ENCODE measurements around the gene SLF2. TPM values are rescaled to one million over a fixed set of nuclear protein-coding genes. Genes with fewer than 3 reads are reported as not detected.

The SLF2 gene
- total and polyA plus RNA-seq, 9 of the 15 experiments (the other 6 are each of a cell fraction or from before 2014, with no cell fraction given), result 1.7 to 18.4 (median 7.8) TPM

GRCh38 chr10:100998991-100999741 is 86.4 kb downstream of the SLF2 start (continued):
- TF ChIP-seq ESRRA (IDR thresholded peaks at IDR 0.05; ENCODE audit: borderline replicate concordance, low read depth) (0 out of 2 replicates have a peak, but pooled peaks have one; percentile 10), DEAF1 (CRISPR knock-in tag; IDR thresholded peaks at IDR 0.05) (0 out of 2 replicates have a peak, but pooled peaks have one; percentile 11), RNF2 (IDR thresholded peaks at IDR 0.05) (0 out of 2 replicates have a peak, but pooled peaks have one; percentile 33), EP400 (IDR thresholded peaks at IDR 0.05) (peak; percentile 62; the same call in 1 of the 2 replicates), CBFB (CRISPR knock-in tag; IDR thresholded peaks at IDR 0.05) (no peak), ZNF644 (tag; IDR thresholded peaks at IDR 0.05; ENCODE audit: low read depth) (no peak), CCNT2 (IDR thresholded peaks at IDR 0.05; ENCODE audit: borderline replicate concordance, extremely low read depth, insufficient read length, low read depth, low read length) (peak; percentile 37), BRF2 (IDR thresholded peaks at IDR 0.05; ENCODE audit: borderline replicate concordance, insufficient read depth, insufficient read length) (no peak), MEF2D (tag; conservative IDR thresholded peaks at IDR 0.05; ENCODE audit: low read depth) (no peak), E4F1 (CRISPR knock-in tag; IDR thresholded peaks at IDR 0.05; ENCODE audit: borderline replicate concordance) (no peak), FIP1L1 (IDR thresholded peaks at IDR 0.05; ENCODE audit: low read depth, low read length, poor library complexity, severe bottlenecking) (peak; percentile 38), SMAD1 (IDR thresholded peaks at IDR 0.05; ENCODE audit: low read depth, low read length, partially characterized antibody) (peak; percentile 29), EZH2 (IDR thresholded peaks at IDR 0.05; ENCODE audit: borderline replicate concordance, low read depth, low read length) (no peak), ZC3H4 (CRISPR knock-in tag; IDR thresholded peaks at IDR 0.05; ENCODE audit: borderline replicate concordance) (no peak; the same call in 1 of the 2 replicates)
- TF ChIP-seq, protein P1, sequence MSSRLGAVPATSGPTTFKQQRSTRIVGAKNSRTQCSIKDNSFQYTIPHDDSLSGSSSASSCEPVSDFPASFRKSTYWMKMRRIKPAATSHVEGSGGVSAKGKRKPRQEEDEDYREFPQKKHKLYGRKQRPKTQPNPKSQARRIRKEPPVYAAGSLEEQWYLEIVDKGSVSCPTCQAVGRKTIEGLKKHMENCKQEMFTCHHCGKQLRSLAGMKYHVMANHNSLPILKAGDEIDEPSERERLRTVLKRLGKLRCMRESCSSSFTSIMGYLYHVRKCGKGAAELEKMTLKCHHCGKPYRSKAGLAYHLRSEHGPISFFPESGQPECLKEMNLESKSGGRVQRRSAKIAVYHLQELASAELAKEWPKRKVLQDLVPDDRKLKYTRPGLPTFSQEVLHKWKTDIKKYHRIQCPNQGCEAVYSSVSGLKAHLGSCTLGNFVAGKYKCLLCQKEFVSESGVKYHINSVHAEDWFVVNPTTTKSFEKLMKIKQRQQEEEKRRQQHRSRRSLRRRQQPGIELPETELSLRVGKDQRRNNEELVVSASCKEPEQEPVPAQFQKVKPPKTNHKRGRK (tag; IDR thresholded peaks at IDR 0.05), result no peak
- TF ChIP-seq, protein P2, sequence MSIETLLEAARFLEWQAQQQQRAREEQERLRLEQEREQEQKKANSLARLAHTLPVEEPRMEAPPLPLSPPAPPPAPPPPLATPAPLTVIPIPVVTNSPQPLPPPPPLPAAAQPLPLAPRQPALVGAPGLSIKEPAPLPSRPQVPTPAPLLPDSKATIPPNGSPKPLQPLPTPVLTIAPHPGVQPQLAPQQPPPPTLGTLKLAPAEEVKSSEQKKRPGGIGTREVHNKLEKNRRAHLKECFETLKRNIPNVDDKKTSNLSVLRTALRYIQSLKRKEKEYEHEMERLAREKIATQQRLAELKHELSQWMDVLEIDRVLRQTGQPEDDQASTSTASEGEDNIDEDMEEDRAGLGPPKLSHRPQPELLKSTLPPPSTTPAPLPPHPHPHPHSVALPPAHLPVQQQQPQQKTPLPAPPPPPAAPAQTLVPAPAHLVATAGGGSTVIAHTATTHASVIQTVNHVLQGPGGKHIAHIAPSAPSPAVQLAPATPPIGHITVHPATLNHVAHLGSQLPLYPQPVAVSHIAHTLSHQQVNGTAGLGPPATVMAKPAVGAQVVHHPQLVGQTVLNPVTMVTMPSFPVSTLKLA (conservative IDR thresholded peaks at IDR 0.05), result peak; percentile 56 to 72
